GM19239 (cell line): ENCODE measurements around the gene SYNPO2.
"Not testable (repeated sequence)": the region's sequence is repeated elsewhere in the genome, so short reads cannot be mapped to it uniquely, and the experiment has no call there.

ENCODE experiments used
- DNase-seq: peaks from one replicate; pipeline ENCODE4 v3.0.0; 2011; ENCODE audit warnings: low spot score; ENCODE audit not compliant: insufficient read length
- FAIRE-seq: peaks from 2 replicates; lab custom pipeline; 2011; peaks lifted over from hg19 to GRCh38; lab: Jason Lieb, UNC

The SYNPO2 gene

GRCh38 chr4:118991686-118992085 is 103.0 kb downstream of the SYNPO2 start:
- FAIRE-seq: no peak

GRCh38 chr4:118992149-118992548 is 103.5 kb downstream of the SYNPO2 start:
- FAIRE-seq (no peak), DNase-seq (no peak)

More at GRCh38 chr4:118991686-118992085, 103.0 kb downstream of the SYNPO2 start:
- no peak for DNase-seq

GRCh38 chr4:118993333-118993732 is 104.7 kb downstream of the SYNPO2 start:
- DNase-seq (no peak), FAIRE-seq (no peak)

DNA sequence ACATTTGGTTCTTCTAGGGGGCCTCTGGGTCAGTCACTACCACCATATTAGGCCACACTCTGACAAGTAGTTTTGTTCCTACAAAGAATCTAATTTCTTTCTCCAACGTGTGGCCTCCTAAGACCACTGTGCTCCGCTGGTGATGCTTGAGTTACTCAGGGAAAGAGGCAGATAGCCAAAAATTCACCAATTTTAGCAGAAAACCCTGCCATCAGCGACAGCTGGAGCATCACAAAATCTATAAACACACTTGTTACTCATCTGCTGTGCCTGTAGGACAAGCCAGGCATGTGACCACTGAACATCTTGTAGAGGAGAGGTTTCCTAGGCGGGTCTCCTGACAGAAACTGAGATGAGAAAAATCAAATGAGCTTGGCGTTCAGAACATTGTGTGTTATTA is 105.4 kb downstream of the SYNPO2 start:
- DNase-seq (no peak), FAIRE-seq (no peak)

DNA sequence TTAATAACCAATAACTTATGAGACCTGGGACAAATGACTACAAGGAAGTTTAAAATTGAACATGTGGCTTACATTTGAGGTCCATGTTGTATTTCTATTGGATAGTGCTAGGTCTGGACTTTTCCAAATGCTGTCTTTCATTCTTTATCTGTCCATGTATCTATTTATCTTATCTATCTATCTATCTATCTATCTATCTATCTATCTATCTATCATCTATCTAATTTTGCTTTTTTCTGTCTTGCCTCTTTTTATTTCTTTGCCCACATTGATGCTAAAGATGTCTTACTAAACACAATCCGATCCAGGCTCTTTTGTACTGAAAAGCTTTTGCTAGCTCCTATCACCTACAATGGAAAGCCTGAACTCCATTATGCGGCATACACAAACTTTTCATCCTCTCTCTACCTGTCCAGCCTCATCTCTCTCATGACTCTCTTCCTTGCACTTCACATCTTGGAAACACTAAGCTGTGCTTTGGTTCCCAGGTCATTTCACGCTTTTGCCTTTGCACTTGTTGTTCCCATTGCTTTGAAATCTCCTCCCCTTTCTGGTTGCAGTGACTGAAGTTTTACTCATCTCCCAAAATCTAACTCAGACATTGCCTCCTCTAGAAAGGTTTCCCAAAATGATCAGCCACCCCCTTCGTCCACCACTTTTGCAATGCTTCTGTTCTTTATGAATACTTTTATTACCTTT is 107.2 kb downstream of the SYNPO2 start:
- no peak for FAIRE-seq
- DNase-seq: no peak

- DNase-seq (no peak), FAIRE-seq (no peak)
Observed at GRCh38 chr4:118997601-118998000, 108.9 kb downstream of the SYNPO2 start.

GRCh38 chr4:118999919-119000318 is 111.3 kb downstream of the SYNPO2 start:
- no peak for FAIRE-seq

GRCh38 chr4:119000400-119000799 is 111.7 kb downstream of the SYNPO2 start:
- no peak for FAIRE-seq
- DNase-seq: no peak

More at GRCh38 chr4:118999919-119000318, 111.3 kb downstream of the SYNPO2 start:
- no peak for DNase-seq

DNA sequence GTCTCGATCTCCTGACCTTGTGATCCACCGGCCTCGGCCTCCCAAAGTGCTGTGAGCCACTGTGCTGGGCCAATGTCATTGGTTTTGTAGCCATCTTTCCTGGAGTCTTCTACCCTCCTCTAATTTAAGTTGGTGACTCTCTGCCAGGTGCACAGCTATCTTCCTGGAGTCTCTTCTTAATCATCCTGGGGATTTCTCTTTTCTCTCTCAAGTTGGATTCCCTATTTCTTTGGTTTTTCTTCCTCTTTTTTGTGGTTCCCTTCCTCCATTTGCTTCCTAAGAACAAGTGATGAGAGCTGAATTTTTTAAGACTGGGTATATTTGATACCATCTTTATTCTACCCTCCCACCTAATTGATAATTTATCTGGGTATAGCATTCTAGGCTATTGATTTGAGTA is 113.8 kb downstream of the SYNPO2 start:
- DNase-seq: no peak
- FAIRE-seq: no peak

- not testable (repeated sequence) for FAIRE-seq, DNase-seq
Observed at GRCh38 chr4:119003001-119003400, 114.3 kb downstream of the SYNPO2 start.

- FAIRE-seq: no peak
Observed at GRCh38 chr4:119005928-119006460, 117.3 kb downstream of the SYNPO2 start.

DNA sequence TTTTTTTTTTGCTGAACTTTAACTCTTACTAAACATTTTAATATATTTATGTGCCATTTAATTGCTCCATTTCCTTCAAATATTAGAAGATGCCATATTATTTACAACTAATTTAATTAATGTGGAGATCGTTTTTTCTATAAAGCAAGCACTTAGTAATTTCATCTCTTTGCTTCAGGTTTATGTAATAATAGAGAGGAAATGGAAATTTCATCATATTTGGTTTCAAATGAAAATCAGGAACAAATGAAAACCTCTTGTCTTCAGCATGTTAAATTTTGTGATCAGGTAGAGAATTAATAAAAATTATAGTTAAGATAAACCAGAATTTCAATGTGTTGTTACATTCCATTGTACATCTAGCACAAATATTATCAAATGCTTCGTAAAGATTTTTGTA is 120.1 kb downstream of the SYNPO2 start:
- no peak for FAIRE-seq

More at GRCh38 chr4:119005928-119006460, 117.3 kb downstream of the SYNPO2 start:
- no peak for DNase-seq

DNA sequence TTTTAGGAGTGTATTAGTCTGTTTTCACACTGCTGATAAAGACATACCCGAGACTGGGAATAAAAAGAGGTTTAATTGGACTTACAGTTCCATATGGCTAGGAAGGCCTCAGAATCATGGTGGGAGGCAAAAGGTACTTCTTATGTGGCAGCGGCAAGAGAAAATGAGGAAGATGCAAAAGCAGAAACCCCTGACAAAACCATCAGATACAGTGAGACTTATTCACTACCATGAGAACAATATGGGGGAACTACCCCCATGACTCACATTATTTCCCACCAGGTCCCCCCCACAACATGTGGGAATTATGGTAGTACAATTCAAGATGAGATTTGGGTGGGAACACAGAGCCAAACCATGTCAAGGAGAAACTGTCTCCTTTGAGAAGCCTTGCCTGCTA is 121.6 kb downstream of the SYNPO2 start:
- not testable (repeated sequence) for FAIRE-seq, DNase-seq

More for the DNA sequence above, 120.1 kb downstream of the SYNPO2 start:
- no peak for DNase-seq

- FAIRE-seq (no peak), DNase-seq (no peak)
Observed at GRCh38 chr4:119010909-119011606, 122.4 kb downstream of the SYNPO2 start.

- FAIRE-seq: no peak
Observed at GRCh38 chr4:119011607-119011988, 122.9 kb downstream of the SYNPO2 start.

DNA sequence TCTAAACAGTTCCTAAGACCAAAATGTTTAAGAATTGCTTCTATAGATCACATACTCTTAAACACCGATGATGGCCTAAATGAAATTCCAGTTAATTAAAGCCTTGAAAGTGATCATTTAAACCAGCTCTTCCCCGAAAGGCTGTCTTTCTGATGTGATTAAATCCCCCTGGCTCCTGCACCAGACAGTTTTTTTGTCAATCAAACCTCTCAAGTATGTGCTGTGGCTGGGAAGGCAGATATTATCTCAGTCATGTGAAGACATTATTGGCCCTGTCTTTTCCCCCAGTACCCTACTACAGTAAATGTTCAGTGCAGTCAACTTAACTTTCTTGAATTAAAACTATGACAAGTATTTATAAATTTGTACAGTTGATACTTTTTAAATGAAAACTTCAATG is 126.0 kb downstream of the SYNPO2 start:
- FAIRE-seq: no peak

More at GRCh38 chr4:119011607-119011988, 122.9 kb downstream of the SYNPO2 start:
- DNase-seq: no peak

GRCh38 chr4:119016636-119017035 is 128.0 kb downstream of the SYNPO2 start:
- FAIRE-seq (no peak), DNase-seq (no peak)

More for the DNA sequence above, 126.0 kb downstream of the SYNPO2 start:
- DNase-seq: no peak

GRCh38 chr4:119017636-119018035 is 129.0 kb downstream of the SYNPO2 start:
- DNase-seq (no peak), FAIRE-seq (no peak)

GRCh38 chr4:119020158-119020557 is 131.5 kb downstream of the SYNPO2 start:
- DNase-seq (no peak), FAIRE-seq (no peak)

- not testable (repeated sequence) for DNase-seq, FAIRE-seq
Observed at GRCh38 chr4:119022520-119022919, 133.9 kb downstream of the SYNPO2 start.

DNA sequence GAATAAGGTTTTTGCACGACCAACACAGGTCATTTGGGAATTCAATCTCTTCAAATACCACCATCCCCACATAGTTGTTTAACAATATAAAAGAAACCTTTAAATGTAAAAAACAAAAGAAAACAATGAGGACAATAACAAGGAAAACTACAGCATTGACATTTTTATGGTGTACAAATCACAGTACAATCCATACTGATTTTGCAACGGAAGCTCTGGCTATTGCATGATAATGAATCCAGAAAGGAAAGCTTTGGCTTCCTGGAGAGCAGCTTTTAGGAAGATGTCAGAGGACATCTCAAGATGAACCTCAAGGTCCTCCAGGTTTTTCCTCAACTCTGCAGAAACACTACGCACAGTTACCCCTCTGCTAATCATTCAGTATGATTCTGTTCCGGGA is 135.4 kb downstream of the SYNPO2 start:
- DNase-seq: no peak
- FAIRE-seq: no peak
